Keratinocyte (primary cell): ENCODE results near the gene NRM.

ENCODE experiments used
- EZH2 ChIP-seq: IDR thresholded peaks from one replicate; pipeline ENCODE4 v1.6.1; 2012; ENCODE audit warnings: inconsistent platforms, mild to moderate bottlenecking, low read length, moderate library complexity
- TF ChIP-seq, protein P1 (sequence below), 3 experiments: IDR thresholded peaks in 1 of 3; conservative IDR thresholded peaks in 1 of 3; optimal IDR thresholded peaks in 1 of 3; 2 replicates in 2 of 3; 3 replicates in 1 of 3; pipeline versions ENCODE3 to v1.5.1; 2011; ENCODE audit warnings: low read length in 3 of 3, mild to moderate bottlenecking in 3 of 3, moderate library complexity in 2 of 3, control low read depth in 1 of 3, inconsistent platforms in 1 of 3; ENCODE audit not compliant: insufficient read depth in 2 of 3; ENCODE audit errors: extremely low read depth in 1 of 3

DNA sequence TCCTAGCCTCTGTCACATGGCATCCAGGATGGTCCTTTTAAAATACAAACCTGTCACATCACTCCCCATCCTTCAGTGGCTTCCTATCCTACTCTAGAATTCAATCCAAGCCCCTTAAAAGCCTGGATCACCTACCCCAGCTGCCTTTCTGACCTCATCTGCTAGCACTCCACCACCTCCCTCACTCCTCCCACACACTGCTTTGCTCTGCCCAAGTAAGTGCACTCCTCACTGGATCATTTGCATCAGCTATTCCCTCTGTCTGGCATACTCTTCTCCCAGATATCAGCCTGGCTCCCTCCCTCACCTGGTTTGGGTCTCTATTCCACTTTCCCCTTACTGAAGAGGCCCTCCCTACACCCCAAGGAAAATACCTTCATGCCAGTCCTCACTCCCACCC is 33.3 kb downstream of the NRM start:
- TF ChIP-seq, protein P1, sequence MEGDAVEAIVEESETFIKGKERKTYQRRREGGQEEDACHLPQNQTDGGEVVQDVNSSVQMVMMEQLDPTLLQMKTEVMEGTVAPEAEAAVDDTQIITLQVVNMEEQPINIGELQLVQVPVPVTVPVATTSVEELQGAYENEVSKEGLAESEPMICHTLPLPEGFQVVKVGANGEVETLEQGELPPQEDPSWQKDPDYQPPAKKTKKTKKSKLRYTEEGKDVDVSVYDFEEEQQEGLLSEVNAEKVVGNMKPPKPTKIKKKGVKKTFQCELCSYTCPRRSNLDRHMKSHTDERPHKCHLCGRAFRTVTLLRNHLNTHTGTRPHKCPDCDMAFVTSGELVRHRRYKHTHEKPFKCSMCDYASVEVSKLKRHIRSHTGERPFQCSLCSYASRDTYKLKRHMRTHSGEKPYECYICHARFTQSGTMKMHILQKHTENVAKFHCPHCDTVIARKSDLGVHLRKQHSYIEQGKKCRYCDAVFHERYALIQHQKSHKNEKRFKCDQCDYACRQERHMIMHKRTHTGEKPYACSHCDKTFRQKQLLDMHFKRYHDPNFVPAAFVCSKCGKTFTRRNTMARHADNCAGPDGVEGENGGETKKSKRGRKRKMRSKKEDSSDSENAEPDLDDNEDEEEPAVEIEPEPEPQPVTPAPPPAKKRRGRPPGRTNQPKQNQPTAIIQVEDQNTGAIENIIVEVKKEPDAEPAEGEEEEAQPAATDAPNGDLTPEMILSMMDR (optimal IDR thresholded peaks at IDR 0.05 in 1 of 3, IDR thresholded peaks at IDR 0.05 in 1 of 3, conservative IDR thresholded peaks at IDR 0.05 in 1 of 3; ENCODE audit: extremely low read depth in 1 of 3, insufficient read depth in 2 of 3, low read length in 3 of 3): no peak
- no peak for TF ChIP-seq EZH2
